Esophagus muscularis mucosa (tissue), 4 donors: Measurements from ENCODE around the gene NSD2. TPM values are rescaled to one million over a fixed set of nuclear protein-coding genes. Genes with fewer than 3 reads are reported as not detected.

Experiments
- DNase-seq: peaks from one replicate; pipeline ENCODE4 v3.0.0-alpha.2; 2017; ENCODE audit errors: extremely low spot score
- H3K27ac ChIP-seq, 4 donors: fragments of 200-600 bp; sonication (generic); replicated peaks in 1 of 4; 1 replicate in 3 of 4; 2 replicates in 1 of 4; pipeline ENCODE4 v1.5.1; 2016 to 2019; ENCODE audit warnings: mild to moderate bottlenecking in 1 of 4
- H3K27me3 ChIP-seq, 4 donors: fragments of 200-600 bp; sonication (generic); one replicate each; pipeline versions ENCODE4 v1.5.1 to v1.6.0; 2016 to 2019
- H3K36me3 ChIP-seq, 4 donors: fragments of 200-600 bp; sonication (generic); one replicate each; pipeline ENCODE4 v1.5.1; 2016 to 2019
- H3K4me1 ChIP-seq, 4 donors: fragments of 200-600 bp; sonication (generic); one replicate each; pipeline ENCODE4 v1.5.1; 2016 to 2019
- H3K4me3 ChIP-seq, 4 donors: fragments of 200-600 bp; sonication (generic); 1 replicate in 2 of 4; 2 replicates in 2 of 4; pipeline ENCODE4 v1.5.1; 2016 to 2019; ENCODE audit warnings: mild to moderate bottlenecking in 4 of 4, moderate library complexity in 1 of 4
- H3K9me3 ChIP-seq, 4 donors: fragments of 200-600 bp; sonication (generic); 1 replicate in 3 of 4; 2 replicates in 1 of 4; pipeline ENCODE4 v1.5.1; 2016 to 2019
- CTCF ChIP-seq, 3 experiments: fragments of 200-600 bp in 2 of 3; fragments of 450-650 bp in 1 of 3; sonication (generic) in 2 of 3; IDR thresholded peaks; one replicate each; pipeline ENCODE4 v1.5.1; 2017 to 2019; ENCODE audit warnings: antibody characterized with exemption in 3 of 3, mild to moderate bottlenecking in 2 of 3, moderate library complexity in 1 of 3
- EP300 ChIP-seq: sonication (generic); formaldehyde crosslinking; IDR thresholded peaks from one replicate; pipeline ENCODE4 v1.6.1; 2017; ENCODE audit warnings: antibody characterized with exemption
- POLR2A ChIP-seq: fragments of 450-650 bp; IDR thresholded peaks from one replicate; pipeline ENCODE4 v1.6.1; 2017; ENCODE audit warnings: antibody characterized with exemption, moderate library complexity, mild to moderate bottlenecking, low read depth
- POLR2AphosphoS5 ChIP-seq, 2 donors: sonication (generic); formaldehyde crosslinking; IDR thresholded peaks; one replicate each; pipeline ENCODE4 v1.6.1; 2017; ENCODE audit warnings: antibody characterized with exemption in 2 of 2
- WGBS: methylation state at CpG from one replicate; pipeline ENCODE4 v1.1.5; 2018; 5-methylcytosine and 5-hydroxymethylcytosine counted together
- intact Hi-C: fragments of 100-400 bp; cut with DNase I; formaldehyde crosslinking; loops from one replicate; pipeline ENCODE4 v1.15.1; 2023
- total RNA-seq, 4 donors: library from RNA; depleted of rRNA; stranded (reverse); fragments of >200 nt; gene quantifications; one replicate each; pipeline versions ENCODE4 v1.1.0 to v1.2.1, GENCODE V29; 2016

Gene NSD2
- total RNA-seq, 4 donors from 2014 or later, result 31.8 to 44.2 (median 37.5) TPM

DNA sequence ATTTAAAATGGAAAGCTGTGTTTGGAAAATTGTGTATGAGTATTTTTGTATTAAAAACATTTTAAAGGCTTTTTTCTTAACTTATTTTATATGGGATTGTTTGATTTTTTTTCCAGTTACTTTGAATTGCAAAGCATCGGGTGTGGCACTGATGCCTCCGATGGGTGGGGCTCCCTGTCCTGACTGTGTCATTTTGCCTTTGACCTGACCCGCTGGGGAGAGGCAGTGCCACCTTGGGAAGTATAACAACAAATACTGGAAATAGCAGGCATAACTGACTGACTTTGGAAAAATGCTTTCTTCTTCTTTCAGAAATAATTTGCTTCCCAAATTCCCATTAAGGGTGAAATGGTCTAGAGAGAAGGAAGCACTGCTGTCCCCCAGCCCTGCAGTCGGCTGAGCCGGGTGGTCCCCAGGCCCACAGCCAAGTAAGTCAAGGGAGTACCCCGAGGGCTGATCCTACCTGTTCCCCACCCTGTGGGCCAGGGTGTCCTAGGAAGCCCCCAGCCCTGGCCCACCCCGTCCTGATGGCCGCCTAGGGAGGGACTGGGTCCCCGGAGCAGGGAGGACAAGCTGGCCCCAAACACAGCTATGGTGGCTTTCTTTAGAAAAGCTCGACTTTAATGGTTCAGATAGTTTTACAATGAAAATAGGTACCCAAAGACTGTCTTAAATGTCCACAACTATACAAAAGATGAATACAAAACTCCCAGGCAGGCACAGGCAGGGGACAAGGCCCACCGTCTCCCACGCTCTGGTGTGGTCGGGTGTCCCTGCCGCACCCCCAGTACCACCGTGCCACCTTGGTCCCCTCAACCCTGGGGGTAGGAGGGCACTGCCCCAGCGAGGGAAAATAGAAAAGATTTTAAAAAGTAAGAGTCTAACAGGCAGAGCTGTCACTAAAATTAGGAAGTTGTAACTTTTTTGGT, 111.2 kb downstream of the NSD2 start:
- WGBS, result 83% methylated on average over 15 of the region's 16 CpGs
- no peak for DNase-seq
- no peaks in the 10 kb centered on the region for H3K27me3 ChIP-seq
- intact Hi-C loops, result no loop called here
- no peak for TF ChIP-seq POLR2AphosphoS5 (IDR thresholded peaks at IDR 0.05)
- TF ChIP-seq POLR2A, result no peak
- no peak for TF ChIP-seq CTCF (IDR thresholded peaks at IDR 0.05)
- TF ChIP-seq EP300, result no peak
- H3K27ac ChIP-seq, result no peak overlapping the region
- peaks cover 0 to 9% (median 0%) of the 10 kb centered on the region in 4 donors for H3K4me1 ChIP-seq
- no peak overlapping the region for H3K4me3 ChIP-seq
- peaks cover 68 to 100% (median 99%) of the 10 kb centered on the region in 4 donors for H3K36me3 ChIP-seq
- no peaks in the 10 kb centered on the region for H3K9me3 ChIP-seq

DNA sequence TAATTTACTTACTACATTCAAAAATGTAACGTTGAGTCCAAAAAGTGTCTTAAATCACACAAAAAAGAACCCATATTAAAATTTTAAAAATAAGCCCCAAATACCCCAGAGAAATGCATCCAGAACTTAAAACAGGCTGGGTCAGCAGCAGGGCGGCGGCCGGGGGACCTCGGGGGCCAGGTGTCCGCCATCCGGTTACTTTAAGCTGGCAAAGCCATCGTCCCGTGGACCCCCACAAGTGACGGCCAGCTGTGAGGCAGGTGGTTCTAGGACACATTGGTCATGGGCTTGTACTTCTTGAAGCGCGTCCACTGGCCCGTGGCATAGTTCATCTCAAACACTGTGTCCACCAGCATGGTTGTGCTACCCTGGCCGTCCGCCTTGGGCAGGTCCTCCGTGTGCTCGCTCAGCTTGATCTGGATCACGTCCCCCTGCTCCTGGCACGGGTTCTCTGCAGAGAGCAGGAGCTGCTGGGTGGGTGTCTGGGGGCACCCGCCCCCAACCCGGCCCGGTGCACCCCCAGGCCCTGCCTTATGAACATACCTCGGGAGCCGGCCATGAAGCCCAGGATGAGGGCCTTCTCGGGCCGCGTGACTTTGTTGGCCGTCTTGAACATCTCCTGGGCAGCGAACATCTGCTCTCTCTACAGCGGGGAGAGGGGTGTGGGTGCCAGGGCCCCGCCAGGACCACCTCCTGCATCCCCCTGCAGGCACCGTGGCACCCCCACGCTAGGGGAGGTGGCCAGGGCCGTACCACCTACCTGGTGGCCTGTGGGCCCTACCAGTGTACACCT, 112.1 kb downstream of the NSD2 start:
- H3K4me3 ChIP-seq, result no peak overlapping the region
- peaks cover 0 to 9% (median 0%) of the 10 kb centered on the region in 4 donors for H3K4me1 ChIP-seq
- intact Hi-C loops, result no loop called here
- no peaks in the 10 kb centered on the region for H3K27me3 ChIP-seq
- no peak overlapping the region for H3K27ac ChIP-seq
- WGBS, result 91% methylated on average over 22 of the region's 34 CpGs
- no peak for DNase-seq
- no peak for TF ChIP-seq EP300
- no peak for TF ChIP-seq POLR2AphosphoS5 (IDR thresholded peaks at IDR 0.05)
- H3K9me3 ChIP-seq, result no peaks in the 10 kb centered on the region
- peaks cover 73 to 100% (median 99%) of the 10 kb centered on the region in 4 donors for H3K36me3 ChIP-seq

GRCh38 chr4:1983846-1984405, 112.7 kb downstream of the NSD2 start:
- Histone ChIP-seq H3K27ac (no peak overlapping the region), H3K36me3 (peaks cover 66 to 100% (median 99%) of the 10 kb centered on the region in 4 donors), H3K4me3 (no peak overlapping the region), H3K4me1 (peaks cover 0 to 9% (median 0%) of the 10 kb centered on the region in 4 donors), H3K27me3 (no peaks in the 10 kb centered on the region), H3K9me3 (no peaks in the 10 kb centered on the region)
- no peak for DNase-seq
- WGBS, result 86% methylated on average over 20 of the region's 21 CpGs
- intact Hi-C loops, result no loop called here
- TF ChIP-seq POLR2A (no peak), CTCF (IDR thresholded peaks at IDR 0.05) (no peak), EP300 (no peak), POLR2AphosphoS5 (IDR thresholded peaks at IDR 0.05) (no peak)

- Histone ChIP-seq H3K27ac (no peak overlapping the region), H3K9me3 (no peaks in the 10 kb centered on the region), H3K4me1 (peaks cover 0 to 9% (median 0%) of the 10 kb centered on the region in 4 donors), H3K36me3 (peaks cover 68 to 100% (median 100%) of the 10 kb centered on the region in 4 donors), H3K4me3 (no peak overlapping the region), H3K27me3 (no peaks in the 10 kb centered on the region)
- DNase-seq, result no peak
- 75% methylated on average over 15 of the region's 27 CpGs for WGBS
- TF ChIP-seq CTCF (IDR thresholded peaks at IDR 0.05), result no peak
- TF ChIP-seq EP300, result no peak
- TF ChIP-seq POLR2A, result no peak
- no peak for TF ChIP-seq POLR2AphosphoS5 (IDR thresholded peaks at IDR 0.05)
- intact Hi-C loops, result no loop called here
Measured at GRCh38 chr4:1984406-1985191, 113.4 kb downstream of the NSD2 start.
